ENCODE data around the gene ACAN. TPM values are rescaled to one million over a fixed set of nuclear protein-coding genes. Genes with fewer than 3 reads are reported as not detected.

Gene ACAN
- total and polyA plus RNA-seq, 2 of the 8 experiments (the other 6 are each of a cell fraction or from before 2014, with no cell fraction given), result 0.71 to 0.73 TPM

DNA sequence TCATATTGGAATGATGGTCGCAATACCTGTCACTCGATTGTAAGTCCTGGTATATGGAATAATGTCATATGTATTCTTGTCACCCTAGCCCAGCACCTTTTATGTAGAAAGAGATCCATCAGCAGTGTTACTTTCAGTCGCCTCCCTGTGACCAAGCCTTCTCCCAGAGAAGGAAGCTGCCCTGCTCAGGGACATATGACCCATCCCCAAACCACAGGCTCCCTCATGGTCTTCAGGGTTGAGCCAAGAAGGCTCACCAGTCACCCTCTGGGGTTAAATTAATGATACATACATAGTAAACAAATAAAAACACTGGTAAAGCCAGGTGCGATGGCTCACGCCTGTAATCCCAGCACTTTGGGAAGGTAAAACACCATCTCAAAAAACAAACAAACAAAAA, 114.5 kb downstream of the ACAN start (continued):
- TF ChIP-seq ATF3 (IDR thresholded peaks at IDR 0.05; ENCODE audit: insufficient read depth, low read depth, low read length), result no peak
- TF ChIP-seq TCF12 (IDR thresholded peaks at IDR 0.05; ENCODE audit: low read depth, low read length), result no peak
- TF ChIP-seq POU5F1 (IDR thresholded peaks at IDR 0.05; ENCODE audit: low read depth, low read length), result no peak
- TF ChIP-seq GTF2F1 (IDR thresholded peaks at IDR 0.05; ENCODE audit: borderline replicate concordance, low read depth, low read length), result no peak
- no peak for TF ChIP-seq JUN (IDR thresholded peaks at IDR 0.05; ENCODE audit: low read depth, low read length)
- no peak for TF ChIP-seq RNF2 (IDR thresholded peaks at IDR 0.05; ENCODE audit: borderline replicate concordance, low read depth, low read length, missing control alignments, poor library complexity, severe bottlenecking)
- TF ChIP-seq NRF1 (IDR thresholded peaks at IDR 0.05; ENCODE audit: low read depth, low read length), result no peak
